ENCODE results near the gene AMOT.
"Not testable (repeated sequence)": the region's sequence is repeated elsewhere in the genome, so short reads cannot be mapped to it uniquely, and the experiment has no call there.

The AMOT gene

GRCh38 chrX:112840382-112841113 is at the start of gene AMOT:
AMOT (minus strand) TSS chrX:112840831; CDS start chrX:112823126, 17,705 bp downstream.
- DNase-seq, result peak; percentile 74

GRCh38 chrX:112889400-112889799 is 48.8 kb upstream of the AMOT start:
- no peak for DNase-seq

DNA sequence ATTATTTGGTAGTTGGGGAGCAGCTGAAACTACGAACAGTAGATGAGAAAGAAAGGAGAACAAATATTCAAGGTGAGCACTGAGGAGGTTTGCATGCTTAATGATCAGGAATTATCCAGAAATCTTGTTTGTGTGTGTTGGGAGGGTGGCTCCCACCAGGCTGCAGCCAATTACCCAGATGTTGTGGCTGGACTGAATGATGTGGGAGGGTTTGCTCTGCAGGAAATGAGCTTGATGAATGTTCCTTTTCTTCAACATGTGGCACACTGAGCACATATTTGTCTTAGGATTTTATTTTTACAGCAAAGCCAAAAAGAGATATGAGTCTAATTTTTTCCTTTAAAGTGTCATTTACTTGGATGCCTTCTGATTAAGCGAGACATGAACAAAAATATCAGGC is 48.3 kb upstream of the AMOT start:
- DNase-seq, result no peak

GRCh38 chrX:112877771-112878173 is 37.1 kb upstream of the AMOT start:
- DNase-seq, result no peak

- DNase-seq, result no peak
Measured at GRCh38 chrX:112874614-112875013, 34.0 kb upstream of the AMOT start.

GRCh38 chrX:112874175-112874574 is 33.5 kb upstream of the AMOT start:
- DNase-seq, result no peak

- no peak for DNase-seq
Measured at GRCh38 chrX:112868586-112868985, 28.0 kb upstream of the AMOT start.

DNA sequence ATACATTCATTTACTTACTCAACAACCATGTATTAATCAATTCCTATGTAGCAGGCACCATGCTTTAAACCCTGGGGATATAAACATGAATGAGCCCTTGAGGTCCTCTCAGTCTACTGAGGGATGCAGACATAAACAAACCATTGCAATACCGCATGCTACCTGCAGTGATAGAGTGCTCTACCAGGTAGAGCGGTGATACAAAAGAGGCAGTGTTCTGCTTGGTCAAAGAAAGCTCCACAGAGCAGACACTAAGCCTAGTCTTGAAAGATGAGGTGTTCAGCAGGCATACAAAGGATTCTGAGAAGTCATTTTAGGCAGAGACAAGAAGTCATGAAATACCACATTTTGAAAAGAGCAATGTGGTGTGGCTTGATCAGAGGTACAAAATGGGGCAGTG is 26.9 kb upstream of the AMOT start:
- DNase-seq, result no peak

DNA sequence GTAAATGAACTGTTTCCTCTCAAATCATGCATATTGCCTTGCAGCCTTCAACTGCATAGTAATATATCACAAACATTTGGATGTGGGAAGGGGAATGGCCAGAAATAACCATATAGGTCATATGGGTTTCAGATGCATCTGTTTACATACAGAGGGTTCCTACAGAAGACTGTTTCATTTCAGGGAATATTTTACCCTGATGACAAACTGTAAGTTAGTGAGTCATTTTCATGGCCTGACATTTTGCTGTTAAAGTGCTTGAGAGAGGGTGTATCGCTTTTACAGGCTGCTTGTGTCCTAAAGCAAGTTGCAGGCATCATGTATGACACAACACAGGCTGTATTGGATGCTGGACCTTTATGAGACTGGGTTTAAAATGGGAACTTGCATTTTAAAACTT is 25.5 kb upstream of the AMOT start:
- DNase-seq, result no peak

DNA sequence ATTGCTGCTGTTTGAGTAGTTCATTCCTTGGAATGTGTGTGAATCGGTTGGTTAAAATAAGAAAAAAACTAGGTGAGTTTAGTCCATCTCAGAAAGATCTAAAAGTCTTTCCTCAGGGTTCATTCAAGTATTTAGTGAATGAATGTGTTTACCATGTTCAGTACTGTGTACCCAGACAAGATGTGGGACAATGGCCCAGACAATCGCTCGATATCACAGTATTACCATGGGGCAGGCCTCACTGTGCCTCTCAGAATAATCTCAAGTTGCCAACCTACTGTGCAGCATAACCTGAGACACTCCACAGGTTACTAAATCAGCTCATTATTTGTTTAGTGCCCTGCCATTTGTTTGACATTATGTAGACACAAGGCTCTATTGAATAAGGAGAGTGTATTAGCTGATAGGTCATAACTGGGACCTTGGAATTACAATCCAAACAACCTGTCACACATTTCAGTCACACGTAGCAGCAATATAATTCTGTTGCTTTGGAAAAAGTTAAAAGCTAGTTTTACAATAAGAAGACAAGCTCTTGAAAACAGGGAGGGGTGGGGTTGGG is 24.9 kb upstream of the AMOT start:
- no peak for DNase-seq

- DNase-seq, result no peak
Measured at GRCh38 chrX:112863850-112864249, 23.2 kb upstream of the AMOT start.

- DNase-seq, result no peak
Measured at GRCh38 chrX:112857478-112857878, 16.8 kb upstream of the AMOT start.

DNA sequence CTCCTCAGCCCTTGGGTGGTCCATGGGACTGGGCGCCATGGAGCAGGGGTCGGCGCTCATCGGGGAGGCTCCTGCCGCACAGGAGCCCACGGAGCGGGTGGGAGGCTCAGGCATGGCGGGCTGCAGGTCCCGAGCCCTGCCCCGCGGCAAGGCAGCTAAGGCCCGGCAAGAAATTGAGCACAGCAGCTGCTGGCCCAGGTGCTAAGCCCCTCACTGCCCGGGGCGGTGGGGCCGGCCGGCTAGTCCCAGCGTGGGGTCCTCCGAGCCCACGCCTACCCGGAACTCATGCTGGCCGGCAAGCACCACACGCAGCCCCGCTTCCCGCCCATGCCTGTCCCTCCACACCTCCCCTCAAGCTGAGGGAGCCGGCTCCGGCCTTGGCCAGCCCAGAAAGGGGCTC is 14.3 kb upstream of the AMOT start:
- not testable (repeated sequence) for DNase-seq

- DNase-seq, result no peak
Measured at GRCh38 chrX:112852851-112853250, 12.2 kb upstream of the AMOT start.

DNA sequence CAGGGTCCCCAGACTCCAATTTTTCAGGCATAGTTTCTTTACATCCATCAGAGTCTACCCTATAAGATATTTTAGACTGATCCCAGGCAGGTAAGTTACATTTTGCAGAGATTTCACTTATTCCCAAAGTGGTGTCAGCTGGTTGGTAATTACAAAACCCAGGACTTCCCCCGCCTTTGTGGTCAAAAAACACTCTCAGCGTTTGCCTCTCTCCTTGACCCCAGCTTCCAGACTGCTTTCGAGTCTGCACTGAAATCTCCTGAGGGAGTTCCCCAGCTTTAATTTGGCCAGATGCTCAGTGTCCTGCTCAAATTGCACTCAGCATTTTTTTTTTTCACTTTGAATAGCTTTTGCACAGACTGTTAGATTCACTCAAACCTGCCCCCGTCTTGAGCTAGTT is 11.2 kb upstream of the AMOT start:
- no peak for DNase-seq

DNA sequence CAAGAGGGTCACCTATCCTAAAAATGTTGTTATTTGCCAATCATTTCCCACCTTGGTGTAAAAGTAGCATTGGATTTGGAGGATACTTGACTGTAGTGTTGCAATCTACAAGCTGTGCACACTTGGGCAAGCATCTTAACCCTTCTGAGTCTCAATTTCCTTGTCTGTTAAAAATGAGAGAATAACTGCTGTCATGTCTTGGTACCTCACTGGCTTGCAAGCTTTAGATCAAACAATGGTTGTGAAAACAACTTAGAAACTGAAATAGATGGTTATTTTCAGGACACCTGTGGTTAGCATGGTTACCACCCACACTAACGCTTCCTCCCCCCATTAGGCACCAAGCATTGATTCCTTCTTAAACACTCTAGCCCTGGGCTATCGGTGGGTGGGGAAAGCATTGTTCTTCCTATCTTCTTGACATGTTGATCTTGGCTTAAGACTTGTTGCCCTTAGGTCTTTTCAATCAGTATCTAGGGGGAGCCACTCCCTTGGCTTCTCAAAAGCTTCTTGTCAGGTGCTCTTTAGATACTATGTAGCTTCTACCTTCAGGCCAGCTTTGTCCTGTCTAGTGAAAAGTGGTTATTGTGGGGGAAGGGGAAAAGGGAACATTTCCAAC is 10.6 kb upstream of the AMOT start:
- DNase-seq, result no peak

DNA sequence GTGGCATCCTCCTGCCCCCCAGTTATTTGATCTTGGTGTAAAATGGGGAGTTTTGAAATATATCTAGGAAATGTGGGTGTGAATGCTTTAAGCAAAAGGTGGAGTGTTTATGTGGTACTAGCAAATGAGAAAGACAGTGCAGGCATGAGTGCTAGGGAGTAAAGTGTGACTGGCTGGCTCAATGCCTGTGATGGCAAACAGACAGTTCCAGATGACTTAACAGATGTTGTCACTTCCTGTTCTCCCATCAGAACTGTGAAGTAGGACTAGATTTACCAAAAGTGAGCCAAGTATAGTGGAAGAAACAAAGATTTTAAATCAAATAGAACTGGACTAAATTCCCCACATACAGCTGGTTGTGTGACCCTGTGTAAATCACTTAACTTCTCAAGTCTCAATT is 8.4 kb upstream of the AMOT start:
- no peak for DNase-seq

DNA sequence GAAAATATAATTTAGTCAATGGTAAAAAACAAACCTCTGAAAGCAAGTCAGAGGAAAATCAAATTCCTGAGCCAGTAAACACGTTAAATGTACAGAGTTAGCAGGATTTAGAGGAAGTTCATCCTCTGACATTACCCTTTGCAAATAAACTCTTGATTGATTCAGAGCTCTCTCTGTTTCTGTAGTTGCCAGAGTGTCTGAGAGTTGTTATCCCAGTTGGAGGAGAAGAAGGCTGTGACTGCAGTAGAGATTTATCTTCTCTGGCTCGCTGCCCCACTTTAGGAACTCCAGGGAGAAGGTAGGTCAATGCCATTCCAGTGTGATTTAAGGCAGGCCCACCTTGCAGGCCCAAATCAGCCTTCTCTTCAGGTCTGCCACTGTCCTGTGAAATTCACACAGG is 6.2 kb upstream of the AMOT start:
- DNase-seq, result no peak

GRCh38 chrX:112846187-112846586 is 5.6 kb upstream of the AMOT start:
- DNase-seq, result no peak

- no peak for DNase-seq
Measured at GRCh38 chrX:112844250-112844649, 3.6 kb upstream of the AMOT start.

- DNase-seq, result no peak
Measured at GRCh38 chrX:112841820-112842157, 1.2 kb upstream of the AMOT start.

- peak; percentile 85 for DNase-seq
Measured at GRCh38 chrX:112841114-112841819, 636 bp upstream of the AMOT start.

DNA sequence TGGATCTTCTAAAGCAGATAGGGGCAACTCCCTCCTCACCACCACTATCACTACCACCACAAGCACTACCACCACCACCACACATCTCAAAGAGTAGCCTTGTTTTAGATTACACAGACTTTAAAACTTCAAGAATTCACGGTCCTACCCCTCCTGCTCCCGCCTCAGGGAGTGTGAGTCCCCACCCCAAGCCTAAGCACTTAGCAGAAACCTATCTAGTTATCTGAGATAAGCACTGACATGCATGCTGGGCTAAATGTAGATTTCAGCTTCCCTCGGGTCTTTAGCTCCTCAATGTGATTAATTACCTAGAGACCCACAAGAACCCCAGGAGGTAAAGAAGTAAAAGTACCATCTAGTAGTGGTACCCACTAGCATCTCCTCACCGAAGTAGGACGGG is 775 bp downstream of the AMOT start:
- peak; percentile 1 for DNase-seq

DNA sequence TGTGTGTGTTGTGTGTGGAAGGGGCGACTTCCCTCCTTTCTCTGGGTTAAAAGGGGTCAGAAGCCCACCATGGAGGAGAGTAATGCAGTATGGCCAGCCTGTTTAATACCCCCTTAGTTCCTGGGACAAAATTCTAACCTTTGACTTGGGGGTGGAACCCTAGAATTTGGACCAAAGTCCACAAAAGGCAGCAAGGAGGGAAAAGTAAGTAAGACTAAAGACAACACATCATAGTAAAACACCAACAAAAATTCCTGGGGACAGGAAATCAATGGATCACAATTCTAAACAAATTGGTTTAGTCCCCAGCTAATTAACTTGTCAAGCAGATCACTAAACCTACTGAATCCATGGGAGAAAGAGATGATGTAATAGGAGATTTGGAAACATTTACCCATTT is 3.1 kb downstream of the AMOT start:
- DNase-seq, result no peak

All from CD4-positive, alpha-beta T cell treated with Interleukin-12 subunit alpha and Interleukin-12 subunit beta, for 1 hour (primary cell).